T47D (cell line): ENCODE data around the gene PRR5.
"Not testable (repeated sequence)": the region's sequence is repeated elsewhere in the genome, so short reads cannot be mapped to it uniquely, and the experiment has no call there.

Experiments used
- DNase-seq, 2 experiments: peaks; one replicate each; pipeline versions ENCODE4 v3.0.0 to v3.0.0-alpha.2; 2011 to 2012; ENCODE audit warnings: low read depth in 1 of 2, low spot score in 1 of 2
- JUND ChIP-seq: IDR thresholded peaks from 2 replicates; pipeline ENCODE4 v1.6.1; 2012; ENCODE audit warnings: low read depth
- in situ Hi-C: cut with HindIII; loops from 2 replicates; pipeline ENCODE4 v1.10.0; 2016; ENCODE audit warnings: low sequenced_read_pairs, low pct_unique_long_range_greater_than_20kb

Gene PRR5

GRCh38 chr22:44667829-44668189 lies 34.2 kb upstream of the PRR5 start:
- TF ChIP-seq JUND: no peak
- in situ Hi-C loops: no loop called here

GRCh38 chr22:44668190-44668885 lies 33.7 kb upstream of the PRR5 start:
- TF ChIP-seq JUND: no peak
- in situ Hi-C loops: no loop called here
- DNase-seq: no peak

More at GRCh38 chr22:44667829-44668189, 34.2 kb upstream of the PRR5 start:
- no peak for DNase-seq

GRCh38 chr22:44668886-44669521 lies 33.0 kb upstream of the PRR5 start:
- in situ Hi-C loops: no loop called here
- TF ChIP-seq JUND: no peak
- DNase-seq: no peak

- no peak for TF ChIP-seq JUND
- no peak for DNase-seq
- in situ Hi-C loops: no loop called here
These were observed 32.4 kb upstream of the PRR5 start for GRCh38 chr22:44669561-44669976.

- no peak for DNase-seq
- in situ Hi-C loops: no loop called here
- TF ChIP-seq JUND: no peak
These were observed 31.6 kb upstream of the PRR5 start for GRCh38 chr22:44670220-44670988.

- DNase-seq: peak in 1 of 2 experiments; percentile 35
- TF ChIP-seq JUND: no peak
- in situ Hi-C loops: no loop called here
These were observed 30.3 kb upstream of the PRR5 start for GRCh38 chr22:44671742-44672141.

- TF ChIP-seq JUND: no peak
- no peak for DNase-seq
- in situ Hi-C loops: no loop called here
These were observed 29.4 kb upstream of the PRR5 start for GRCh38 chr22:44672632-44673031.

- in situ Hi-C loops: no loop called here
- no peak for DNase-seq
- no peak for TF ChIP-seq JUND
These were observed 28.6 kb upstream of the PRR5 start for GRCh38 chr22:44673406-44673805.

GRCh38 chr22:44676066-44676440 lies 26.0 kb upstream of the PRR5 start:
- in situ Hi-C loops: not testable (repeated sequence)

GRCh38 chr22:44676441-44677352 lies 25.3 kb upstream of the PRR5 start:
- in situ Hi-C loops: no loop called here
- no peak for DNase-seq

More at GRCh38 chr22:44676066-44676440, 26.0 kb upstream of the PRR5 start:
- not testable (repeated sequence) for DNase-seq

GRCh38 chr22:44677353-44677840 lies 24.6 kb upstream of the PRR5 start:
- no peak for TF ChIP-seq JUND
- in situ Hi-C loops: no loop called here
- no peak for DNase-seq

More at GRCh38 chr22:44676441-44677352, 25.3 kb upstream of the PRR5 start:
- TF ChIP-seq JUND: no peak
